Measurements from ENCODE around the gene B4GAT1. TPM values are rescaled to one million over a fixed set of nuclear protein-coding genes. Genes with fewer than 3 reads are reported as not detected.

Gene B4GAT1
- total RNA-seq (10 to 100 TPM in 4 of 5 donors, 1 to 10 TPM in 1; 3.5 to 22.3 (median 18.4) TPM), polyA plus RNA-seq (10 to 100 TPM; 10.8 to 17.3 (median 11.3) TPM)
- long read RNA-seq, donor 1, partial matches to known transcripts, result 0 of 4 reads
- long read RNA-seq, donor 1, other reads (novel, unspliced or antisense), result 0 of 4 reads
- long read RNA-seq, donor 2, transcript B4GAT1-201 (2 exons, 2,072 nt), result major isoform, 6 of 15 reads
- long read RNA-seq, donor 2, partial matches to known transcripts, result 9 of 15 reads
- long read RNA-seq, donor 2, other reads (novel, unspliced or antisense), result 0 of 15 reads
- long read RNA-seq, donor 3, transcript B4GAT1-201 (2 exons, 2,072 nt), result major isoform, 7 of 7 reads
- long read RNA-seq, donor 3, partial matches to known transcripts, result 0 of 7 reads
- long read RNA-seq, donor 3, other reads (novel, unspliced or antisense), result 0 of 7 reads
- long read RNA-seq, donor 4, partial matches to known transcripts, result 0 of 2 reads
- long read RNA-seq, donor 4, other reads (novel, unspliced or antisense), result 0 of 2 reads
- long read RNA-seq, donor 5, transcript B4GAT1-201 (2 exons, 2,072 nt), result major isoform, 12 of 12 reads
- long read RNA-seq, donor 5, partial matches to known transcripts, result 0 of 12 reads
- long read RNA-seq, donor 5, other reads (novel, unspliced or antisense), result 0 of 12 reads
- long read RNA-seq, donor 6, transcript B4GAT1-201 (2 exons, 2,072 nt), result major isoform, 13 of 13 reads
- long read RNA-seq, donor 6, partial matches to known transcripts, result 0 of 13 reads
- long read RNA-seq, donor 6, other reads (novel, unspliced or antisense), result 0 of 13 reads
- long read RNA-seq, donor 7, transcript B4GAT1-201 (2 exons, 2,072 nt), result major isoform, 7 of 7 reads
- long read RNA-seq, donor 7, partial matches to known transcripts, result 0 of 7 reads
- long read RNA-seq, donor 7, other reads (novel, unspliced or antisense), result 0 of 7 reads
- long read RNA-seq, donor 8, transcript B4GAT1-201 (2 exons, 2,072 nt), result major isoform, 10 of 10 reads
- long read RNA-seq, donor 8, partial matches to known transcripts, result 0 of 10 reads
- long read RNA-seq, donor 8, other reads (novel, unspliced or antisense), result 0 of 10 reads
- long read RNA-seq, donor 9, transcript B4GAT1-201 (2 exons, 2,072 nt), result major isoform, 6 of 6 reads
- long read RNA-seq, donor 9, partial matches to known transcripts, result 0 of 6 reads
- long read RNA-seq, donor 9, other reads (novel, unspliced or antisense), result 0 of 6 reads
- long read RNA-seq, donor 10, partial matches to known transcripts, result 15 of 16 reads
- long read RNA-seq, donor 10, other reads (novel, unspliced or antisense), result 0 of 16 reads

- TF ChIP-seq, protein P1, sequence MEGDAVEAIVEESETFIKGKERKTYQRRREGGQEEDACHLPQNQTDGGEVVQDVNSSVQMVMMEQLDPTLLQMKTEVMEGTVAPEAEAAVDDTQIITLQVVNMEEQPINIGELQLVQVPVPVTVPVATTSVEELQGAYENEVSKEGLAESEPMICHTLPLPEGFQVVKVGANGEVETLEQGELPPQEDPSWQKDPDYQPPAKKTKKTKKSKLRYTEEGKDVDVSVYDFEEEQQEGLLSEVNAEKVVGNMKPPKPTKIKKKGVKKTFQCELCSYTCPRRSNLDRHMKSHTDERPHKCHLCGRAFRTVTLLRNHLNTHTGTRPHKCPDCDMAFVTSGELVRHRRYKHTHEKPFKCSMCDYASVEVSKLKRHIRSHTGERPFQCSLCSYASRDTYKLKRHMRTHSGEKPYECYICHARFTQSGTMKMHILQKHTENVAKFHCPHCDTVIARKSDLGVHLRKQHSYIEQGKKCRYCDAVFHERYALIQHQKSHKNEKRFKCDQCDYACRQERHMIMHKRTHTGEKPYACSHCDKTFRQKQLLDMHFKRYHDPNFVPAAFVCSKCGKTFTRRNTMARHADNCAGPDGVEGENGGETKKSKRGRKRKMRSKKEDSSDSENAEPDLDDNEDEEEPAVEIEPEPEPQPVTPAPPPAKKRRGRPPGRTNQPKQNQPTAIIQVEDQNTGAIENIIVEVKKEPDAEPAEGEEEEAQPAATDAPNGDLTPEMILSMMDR (IDR thresholded peaks at IDR 0.05), result no peak
- TF ChIP-seq POLR2AphosphoS5 (IDR thresholded peaks at IDR 0.05) (peak in 2 of 3 donors; percentile 53 to 69), EP300 (IDR thresholded peaks at IDR 0.05) (no peak)
- intact Hi-C loops (cut with DNase I; ENCODE audit: low total_unique reads), result no loop called here
Measured at GRCh38 chr11:66347425-66348276, at the start of gene B4GAT1. Gene B4GAT1 (minus strand): TSS chr11:66347629. CDS start chr11:66347545, 84 bp downstream.

GRCh38 chr11:66393954-66394353 lies 46.5 kb upstream of the B4GAT1 start:
- Histone ChIP-seq H3K4me1 (no peaks in the 10 kb centered on the region), H3K4me3 (no peak overlapping the region), H3K27ac (no peak overlapping the region), H3K9me3 (no peaks in the 10 kb centered on the region), H3K27me3 (peaks cover 0 to 30% (median 0%) of the 10 kb centered on the region in 3 donors), H3K36me3 (no peaks in the 10 kb centered on the region)
- no peak for DNase-seq
- WGBS, 5 donors, result 81 to 87% (median 83%) methylated on average over 3 of the region's 3 CpGs
- TF ChIP-seq POLR2A (IDR thresholded peaks at IDR 0.05) (no peak), EP300 (IDR thresholded peaks at IDR 0.05) (no peak), POLR2AphosphoS5 (IDR thresholded peaks at IDR 0.05) (no peak)
- TF ChIP-seq, protein P1 (IDR thresholded peaks at IDR 0.05), result no peak
- intact Hi-C loops (cut with DNase I; ENCODE audit: low total_unique reads), result no loop called here

More at GRCh38 chr11:66347425-66348276, at the start of gene B4GAT1:
- DNase-seq, result peak; percentile 86 to 96
- H3K27ac ChIP-seq, result peak within 1 kb of the TSS; percentile 88 to 96 (median 94)
- 0% methylated on average over 37 to 101 of the region's 101 CpGs for WGBS, 5 donors
- H3K27me3 ChIP-seq, result no peaks in the 10 kb centered on the region
- no peaks in the 10 kb centered on the region for H3K9me3 ChIP-seq
- peaks cover 37 to 68% (median 57%) of the 10 kb centered on the region in 4 donors for H3K4me1 ChIP-seq
- peaks cover under 1 to 3% (median 2%) of the 10 kb centered on the region in 4 donors for H3K36me3 ChIP-seq
- H3K4me3 ChIP-seq, result peak within 1 kb of the TSS; percentile 55 to 87 (median 82)

DNA sequence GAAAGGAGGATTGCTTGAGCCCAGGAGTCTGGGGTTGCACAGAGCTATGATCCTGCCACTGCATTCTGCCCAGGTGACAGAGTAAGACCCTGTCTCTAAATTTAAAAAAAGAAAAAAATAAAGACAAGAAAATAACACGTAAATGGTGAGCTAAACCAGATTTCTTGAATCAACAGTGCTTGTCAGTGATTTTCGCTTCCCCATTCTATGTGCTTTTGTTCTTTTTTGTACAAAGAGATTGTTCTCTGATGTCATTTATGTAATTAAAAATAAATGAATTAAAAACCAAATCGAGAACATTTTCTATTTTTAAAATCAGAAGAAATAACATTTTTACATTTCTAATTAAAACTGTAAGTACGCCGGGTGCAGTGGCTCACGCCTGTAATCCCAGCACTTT lies 43.9 kb upstream of the B4GAT1 start:
- H3K27ac ChIP-seq, result no peak overlapping the region
- peaks cover 0 to 5% (median 3%) of the 10 kb centered on the region in 4 donors for H3K4me1 ChIP-seq
- no peak for TF ChIP-seq POLR2AphosphoS5 (IDR thresholded peaks at IDR 0.05)
- TF ChIP-seq, protein P1 (IDR thresholded peaks at IDR 0.05), result no peak
- H3K4me3 ChIP-seq, result no peak overlapping the region
- DNase-seq, result no peak
- H3K9me3 ChIP-seq, result no peaks in the 10 kb centered on the region
- H3K36me3 ChIP-seq, result no peaks in the 10 kb centered on the region
- peaks cover 0 to 33% (median 0%) of the 10 kb centered on the region in 3 donors for H3K27me3 ChIP-seq
- 57 to 79% (median 76%) methylated on average over 6 of the region's 6 CpGs for WGBS, 5 donors
- intact Hi-C loops (cut with DNase I; ENCODE audit: low total_unique reads), result no loop called here

Data from stomach (tissue), 19 donors.